Kidney capillary endothelial cell (primary cell): ENCODE measurements around the gene TMEM233.
"Not testable (repeated sequence)": the region's sequence is repeated elsewhere in the genome, so short reads cannot be mapped to it uniquely, and the experiment has no call there.

Experiments used
- DNase-seq: peaks from one replicate; pipeline ENCODE4 v3.0.0-alpha.2; 2018; ENCODE audit warnings: low spot score

TMEM233 gene

GRCh38 chr12:119658166-119658565 lies 64.6 kb downstream of the TMEM233 start:
- DNase-seq = not testable (repeated sequence)

- peak; percentile 48 for DNase-seq
Measured at GRCh38 chr12:119659289-119659897, 65.8 kb downstream of the TMEM233 start.

- DNase-seq = no peak
Measured at GRCh38 chr12:119660076-119660475, 66.5 kb downstream of the TMEM233 start.

GRCh38 chr12:119661882-119662281 lies 68.3 kb downstream of the TMEM233 start:
- no peak for DNase-seq

- DNase-seq = no peak
Measured at GRCh38 chr12:119664642-119665041, 71.1 kb downstream of the TMEM233 start.

- no peak for DNase-seq
Measured at GRCh38 chr12:119665164-119665929, 71.8 kb downstream of the TMEM233 start.

- no peak for DNase-seq
Measured at GRCh38 chr12:119666226-119666795, 72.7 kb downstream of the TMEM233 start.

- peak; percentile 40 for DNase-seq
Measured at GRCh38 chr12:119666900-119667576, 73.5 kb downstream of the TMEM233 start.

GRCh38 chr12:119667577-119668323 lies 74.2 kb downstream of the TMEM233 start, which contains the start of gene PRKAB1:
PRKAB1 (plus strand) TSS chr12:119668133; CDS start chr12:119668245, 112 bp downstream.
- peak; percentile 97 for DNase-seq

- DNase-seq = no peak
Measured at GRCh38 chr12:119668324-119668841, 74.8 kb downstream of the TMEM233 start.

GRCh38 chr12:119669744-119670472 lies 76.3 kb downstream of the TMEM233 start:
- DNase-seq = no peak

- DNase-seq = no peak
Measured at GRCh38 chr12:119671070-119671469, 77.5 kb downstream of the TMEM233 start.

GRCh38 chr12:119672194-119672593 lies 78.6 kb downstream of the TMEM233 start:
- DNase-seq = no peak

- DNase-seq = peak; percentile 93
Measured at GRCh38 chr12:119673634-119674033, 80.1 kb downstream of the TMEM233 start.

GRCh38 chr12:119674560-119674959 lies 81.0 kb downstream of the TMEM233 start:
- DNase-seq = no peak

- no peak for DNase-seq
Measured at GRCh38 chr12:119676022-119676421, 82.4 kb downstream of the TMEM233 start.

- DNase-seq = no peak
Measured at GRCh38 chr12:119676573-119676972, 83.0 kb downstream of the TMEM233 start.

- no peak for DNase-seq
Measured at GRCh38 chr12:119678459-119678858, 84.9 kb downstream of the TMEM233 start.

GRCh38 chr12:119679081-119679480 lies 85.5 kb downstream of the TMEM233 start:
- no peak for DNase-seq

GRCh38 chr12:119679490-119679889 lies 85.9 kb downstream of the TMEM233 start:
- no peak for DNase-seq

GRCh38 chr12:119681111-119681510 lies 87.5 kb downstream of the TMEM233 start:
- no peak for DNase-seq
